Endodermal cell (in vitro differentiated cells): Measurements from ENCODE around the gene WDR20. TPM values are rescaled to one million over a fixed set of nuclear protein-coding genes. Genes with fewer than 3 reads are reported as not detected.
A peak's percentile ranks its signal among the peaks of the same experiment; 100 is the strongest.

Source experiments
- DNase-seq: peaks from one replicate; pipeline ENCODE4 v3.0.0-alpha.2; 2017
- H3K27ac ChIP-seq: 2 replicates; pipeline ENCODE4 v1.5.1; 2013; ENCODE audit warnings: mild to moderate bottlenecking, low read depth, low read length, moderate library complexity
- H3K27me3 ChIP-seq: 2 replicates; pipeline ENCODE4 v1.6.1; 2013; ENCODE audit warnings: mild to moderate bottlenecking, low read length, moderate library complexity; ENCODE audit not compliant: insufficient read depth, control insufficient read depth, poor library complexity, severe bottlenecking
- H3K36me3 ChIP-seq: 2 replicates; pipeline ENCODE4 v1.7.0; 2013; ENCODE audit warnings: mild to moderate bottlenecking, low read length, moderate library complexity; ENCODE audit not compliant: control insufficient read depth, insufficient read depth
- H3K4me1 ChIP-seq: one replicate; pipeline ENCODE4 v1.7.0; 2013; ENCODE audit warnings: low read length; ENCODE audit not compliant: control insufficient read depth, insufficient read depth
- H3K4me3 ChIP-seq: 2 replicates; pipeline ENCODE4 v1.5.1; 2013; ENCODE audit warnings: mild to moderate bottlenecking, low read length, moderate library complexity
- H3K9ac ChIP-seq: 2 replicates; pipeline ENCODE4 v1.6.1; 2013; ENCODE audit warnings: mild to moderate bottlenecking, low read length, moderate library complexity; ENCODE audit not compliant: poor library complexity, severe bottlenecking; ENCODE audit errors: extremely low read depth
- H3K9me3 ChIP-seq: 2 replicates; pipeline ENCODE4 v1.6.1; 2013; ENCODE audit warnings: mild to moderate bottlenecking, low read length, moderate library complexity; ENCODE audit not compliant: control insufficient read depth
- H3K27ac Mint-ChIP-seq: 2 replicates; pipeline ENCODE4 v1.8.0; 2020; ENCODE audit warnings: mixed read lengths
- H3K27me3 Mint-ChIP-seq: 2 replicates; pipeline ENCODE4 v1.8.0; 2021; ENCODE audit warnings: mild to moderate bottlenecking, mixed read lengths; ENCODE audit not compliant: insufficient read depth
- H3K36me3 Mint-ChIP-seq: 2 replicates; pipeline ENCODE4 v1.8.0; 2020; ENCODE audit warnings: low read depth, mixed read lengths
- H3K4me1 Mint-ChIP-seq: 2 replicates; pipeline ENCODE4 v1.8.0; 2020; ENCODE audit warnings: mixed read lengths
- H3K4me3 Mint-ChIP-seq: 2 replicates; pipeline ENCODE4 v1.8.0; 2020; ENCODE audit warnings: mild to moderate bottlenecking, moderate library complexity, mixed read lengths
- H3K9me3 Mint-ChIP-seq: 2 replicates; pipeline ENCODE4 v1.8.0; 2020; ENCODE audit warnings: mild to moderate bottlenecking, mixed read lengths
- WGBS, 2 experiments: methylation state at CpG; one replicate each; pipeline versions ENCODE4 v1.1.5 to v1.1.7; 2013; ENCODE audit warnings: missing lambda C conversion rate in 2 of 2, mixed read lengths in 1 of 2; ENCODE audit not compliant: insufficient coverage in 1 of 2, insufficient read length in 1 of 2; 5-methylcytosine and 5-hydroxymethylcytosine counted together
- total RNA-seq, 2 donors: library from RNA; stranded (reverse); fragmentation: NEBNext Ultra II Directional in 1 of 2; extraction: Animal tissue kit (Norgen Biotek cat#: 25700) in 1 of 2; gene quantifications; 2 replicates in 1 of 2; 3 replicates in 1 of 2; pipeline ENCODE4 v1.2.1, GENCODE V29; 2021
- TF ChIP-seq, protein P1 (sequence below): fragments of 200-600 bp; sonication (generic); conservative IDR thresholded peaks from 2 replicates; pipeline ENCODE4 v1.5.0; 2021; ENCODE audit warnings: antibody characterized with exemption, mild to moderate bottlenecking

The WDR20 gene
- total RNA-seq, 2 donors from 2014 or later = 33.8 to 37.6 TPM

DNA sequence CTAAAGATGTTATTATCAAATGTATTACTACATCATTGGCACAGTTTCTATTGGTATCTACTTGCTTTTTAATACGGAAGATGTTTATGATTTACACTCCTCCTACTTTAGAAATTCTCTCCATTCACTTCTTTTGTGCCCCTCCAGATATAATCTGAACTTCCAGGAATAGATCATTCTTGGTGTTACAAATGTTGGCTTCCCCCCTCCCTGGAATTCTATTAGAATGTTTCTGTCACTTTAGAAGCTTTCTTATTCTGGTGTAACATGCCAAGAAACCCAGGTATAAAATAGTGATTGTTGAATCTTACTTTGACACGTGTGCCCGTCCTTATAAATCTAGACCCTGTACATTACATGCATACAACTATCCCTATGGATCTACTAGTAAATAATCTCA is 1.2 kb upstream of the WDR20 start:
- Histone ChIP-seq H3K4me1 (no peaks in the 10 kb centered on the region), H3K36me3 (peaks cover 6% of the 10 kb centered on the region), H3K27me3 (no peaks in the 10 kb centered on the region), H3K4me3 (peak overlapping the region; percentile 93), H3K9ac (peak overlapping the region; percentile 73), H3K27ac (no peak overlapping the region), H3K9me3 (no peaks in the 10 kb centered on the region)
- DNase-seq = no peak
- Mint-ChIP-seq H3K27me3 (no peaks in the 10 kb centered on the region), H3K36me3 (peaks cover 26% of the 10 kb centered on the region), H3K4me1 (peaks cover 19% of the 10 kb centered on the region), H3K4me3 (peak overlapping the region; percentile 98), H3K27ac (peak overlapping the region; percentile 89), H3K9me3 (peaks cover 6% of the 10 kb centered on the region)
- TF ChIP-seq, protein P1, sequence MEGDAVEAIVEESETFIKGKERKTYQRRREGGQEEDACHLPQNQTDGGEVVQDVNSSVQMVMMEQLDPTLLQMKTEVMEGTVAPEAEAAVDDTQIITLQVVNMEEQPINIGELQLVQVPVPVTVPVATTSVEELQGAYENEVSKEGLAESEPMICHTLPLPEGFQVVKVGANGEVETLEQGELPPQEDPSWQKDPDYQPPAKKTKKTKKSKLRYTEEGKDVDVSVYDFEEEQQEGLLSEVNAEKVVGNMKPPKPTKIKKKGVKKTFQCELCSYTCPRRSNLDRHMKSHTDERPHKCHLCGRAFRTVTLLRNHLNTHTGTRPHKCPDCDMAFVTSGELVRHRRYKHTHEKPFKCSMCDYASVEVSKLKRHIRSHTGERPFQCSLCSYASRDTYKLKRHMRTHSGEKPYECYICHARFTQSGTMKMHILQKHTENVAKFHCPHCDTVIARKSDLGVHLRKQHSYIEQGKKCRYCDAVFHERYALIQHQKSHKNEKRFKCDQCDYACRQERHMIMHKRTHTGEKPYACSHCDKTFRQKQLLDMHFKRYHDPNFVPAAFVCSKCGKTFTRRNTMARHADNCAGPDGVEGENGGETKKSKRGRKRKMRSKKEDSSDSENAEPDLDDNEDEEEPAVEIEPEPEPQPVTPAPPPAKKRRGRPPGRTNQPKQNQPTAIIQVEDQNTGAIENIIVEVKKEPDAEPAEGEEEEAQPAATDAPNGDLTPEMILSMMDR = no peak
- 6 to 25% methylated on average over 2 to 3 of the region's 3 CpGs for WGBS, 2 experiments

DNA sequence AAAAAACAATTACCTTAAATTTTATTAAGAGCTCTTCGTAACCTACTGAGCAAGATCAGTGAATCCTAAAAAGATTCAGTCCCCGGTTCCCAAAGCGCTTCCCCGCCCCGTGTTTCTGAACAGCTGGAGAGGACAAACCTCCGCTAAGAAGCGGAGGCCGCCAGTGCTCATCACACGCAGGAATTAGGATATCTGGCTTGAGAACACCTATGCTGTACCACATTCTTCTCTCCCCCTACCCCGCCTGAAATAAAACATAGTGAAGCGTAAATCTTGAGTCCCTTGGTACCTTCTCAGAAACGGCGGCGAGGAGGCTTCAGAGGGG is 774 bp upstream of the WDR20 start:
- Histone ChIP-seq H3K4me1 (no peaks in the 10 kb centered on the region), H3K9ac (peak overlapping the region; percentile 73), H3K36me3 (peaks cover 8% of the 10 kb centered on the region), H3K9me3 (no peaks in the 10 kb centered on the region), H3K27ac (no peak overlapping the region), H3K27me3 (no peaks in the 10 kb centered on the region), H3K4me3 (peak overlapping the region; percentile 93)
- H3K4me3 Mint-ChIP-seq = peak overlapping the region; percentile 98
- H3K4me1 Mint-ChIP-seq = peaks cover 19% of the 10 kb centered on the region
- H3K36me3 Mint-ChIP-seq = peaks cover 24% of the 10 kb centered on the region
- no peaks in the 10 kb centered on the region for H3K27me3 Mint-ChIP-seq
- H3K9me3 Mint-ChIP-seq = peaks cover 6% of the 10 kb centered on the region
- TF ChIP-seq, protein P1 = no peak
- no peak for DNase-seq
- H3K27ac Mint-ChIP-seq = peak overlapping the region; percentile 89
- 0 to 1% methylated on average over 9 to 14 of the region's 14 CpGs for WGBS, 2 experiments

DNA sequence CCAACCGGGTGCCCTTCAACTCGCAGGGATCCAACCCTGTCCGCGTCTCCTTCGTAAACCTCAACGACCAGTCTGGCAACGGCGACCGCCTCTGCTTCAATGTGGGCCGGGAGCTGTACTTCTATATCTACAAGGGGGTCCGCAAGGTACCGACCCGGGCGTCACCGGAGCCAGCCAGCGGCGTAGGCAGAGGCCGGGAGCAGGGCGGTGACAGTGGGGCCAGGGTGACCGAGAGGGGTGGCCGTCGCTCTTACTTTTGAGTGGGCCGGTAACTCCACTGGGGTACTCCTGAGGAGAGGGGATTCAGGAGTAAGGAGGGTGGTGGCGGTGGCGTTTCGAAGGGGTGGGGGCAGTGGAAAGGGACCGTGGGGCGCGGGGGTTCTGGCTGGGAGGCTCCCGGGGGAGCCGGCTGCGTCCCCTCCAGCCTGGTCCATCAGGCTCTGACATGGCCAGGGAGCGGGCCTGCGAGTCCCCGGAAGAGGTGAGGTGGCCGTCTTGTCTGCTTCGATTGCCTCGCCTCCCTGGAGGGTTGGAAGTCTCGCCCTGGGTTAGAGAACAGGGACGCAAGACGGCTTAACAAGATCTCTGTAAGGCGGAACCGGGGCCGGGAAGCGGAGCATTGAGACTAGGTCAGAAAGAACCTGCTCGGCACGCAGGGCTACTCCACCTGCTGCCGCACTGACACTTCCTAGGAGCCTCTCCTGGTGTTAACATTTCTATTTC is 491 bp downstream of the WDR20 start:
- TF ChIP-seq, protein P1 = no peak

More for the DNA sequence above, 491 bp downstream of the WDR20 start:
- H3K4me1 Mint-ChIP-seq = peaks cover 19% of the 10 kb centered on the region
- H3K27ac Mint-ChIP-seq = peak overlapping the region; percentile 96
- no peaks in the 10 kb centered on the region for H3K27me3 Mint-ChIP-seq
- no peak overlapping the region for H3K27ac ChIP-seq
- H3K36me3 ChIP-seq = peaks cover 13% of the 10 kb centered on the region
- peak overlapping the region; percentile 79 for H3K9ac ChIP-seq
- H3K36me3 Mint-ChIP-seq = peaks cover 15% of the 10 kb centered on the region
- DNase-seq = peak; percentile 70
- 0% methylated on average over 13 to 48 of the region's 48 CpGs for WGBS, 2 experiments
- H3K4me1 ChIP-seq = no peaks in the 10 kb centered on the region
- H3K9me3 ChIP-seq = no peaks in the 10 kb centered on the region
- H3K4me3 ChIP-seq = peak overlapping the region; percentile 93
- H3K27me3 ChIP-seq = no peaks in the 10 kb centered on the region
- no peaks in the 10 kb centered on the region for H3K9me3 Mint-ChIP-seq
- peak overlapping the region; percentile 98 for H3K4me3 Mint-ChIP-seq
